ENCODE data around the gene TMEM95. TPM values are rescaled to one million over a fixed set of nuclear protein-coding genes. Genes with fewer than 3 reads are reported as not detected.

TMEM95 gene
- total RNA-seq, 1 experiment from 2014 or later = not detected

DNA sequence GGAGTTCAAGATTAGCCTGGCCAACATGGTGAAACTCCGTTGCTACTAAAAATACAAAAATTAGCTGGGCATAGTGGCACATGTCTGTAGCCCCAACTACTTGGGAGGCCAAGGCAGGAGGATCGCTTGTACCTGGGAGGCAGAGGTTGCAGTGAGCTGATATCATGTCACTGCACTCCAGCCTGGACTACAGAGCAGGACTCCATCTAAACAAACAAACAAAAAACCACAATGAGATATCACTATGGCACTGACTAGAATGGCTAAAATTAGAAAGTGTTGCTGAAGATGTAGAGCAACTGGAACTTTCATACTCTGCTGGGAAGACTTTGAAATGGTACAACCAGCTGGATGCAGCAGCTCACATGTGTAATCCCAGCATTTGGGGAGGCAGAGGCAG is 19.4 kb downstream of the TMEM95 start:
- peak; percentile 39 for DNase-seq (ENCODE audit: low read depth)

DNA sequence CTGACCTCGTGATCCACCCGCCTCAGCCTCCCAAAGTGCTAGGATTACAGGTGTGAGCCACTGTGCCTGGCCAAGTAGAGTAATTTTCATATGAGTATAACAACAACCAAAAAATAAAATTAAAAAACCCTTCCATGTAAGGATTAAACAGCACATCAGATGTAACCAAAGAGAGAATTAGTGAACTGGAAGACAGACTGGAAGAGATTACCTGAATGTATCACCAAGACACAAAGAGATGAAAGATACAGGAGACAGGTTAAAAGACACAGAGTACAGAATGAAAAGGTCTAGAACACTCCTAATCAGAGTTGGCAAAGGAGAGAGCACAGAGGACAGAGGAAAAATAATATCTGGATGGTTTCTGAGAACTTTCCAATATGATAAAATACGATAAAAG is 24.2 kb downstream of the TMEM95 start:
- DNase-seq (ENCODE audit: low read depth) = no peak

DNA sequence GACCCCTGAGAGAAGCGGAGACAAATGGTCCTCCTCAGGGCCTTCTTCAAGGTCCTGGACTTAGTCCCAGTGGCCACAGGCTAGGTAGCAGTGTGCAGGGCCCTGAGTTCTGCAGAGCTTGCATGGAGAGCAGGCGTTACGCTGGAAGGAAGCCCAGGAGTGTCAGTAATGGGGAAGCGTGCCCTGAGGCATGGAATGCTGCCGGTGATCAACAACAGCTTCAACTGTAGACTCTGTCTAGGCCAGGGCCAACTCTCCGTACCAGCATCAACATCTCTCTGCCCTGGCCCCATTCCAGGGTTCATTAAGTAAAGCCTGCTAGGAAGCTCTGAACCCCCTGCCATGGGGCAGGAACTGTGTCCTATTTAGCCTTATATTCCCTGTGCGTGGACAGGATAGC is 25.4 kb downstream of the TMEM95 start:
- DNase-seq (ENCODE audit: low read depth) = no peak

GRCh38 chr17:7380855-7381683 is 26.1 kb downstream of the TMEM95 start, which contains the start of gene TNK1:
TNK1 (plus strand) TSS chr17:7381089; CDS start chr17:7382927, 1,838 bp downstream.
- DNase-seq (ENCODE audit: low read depth) = no peak

DNA sequence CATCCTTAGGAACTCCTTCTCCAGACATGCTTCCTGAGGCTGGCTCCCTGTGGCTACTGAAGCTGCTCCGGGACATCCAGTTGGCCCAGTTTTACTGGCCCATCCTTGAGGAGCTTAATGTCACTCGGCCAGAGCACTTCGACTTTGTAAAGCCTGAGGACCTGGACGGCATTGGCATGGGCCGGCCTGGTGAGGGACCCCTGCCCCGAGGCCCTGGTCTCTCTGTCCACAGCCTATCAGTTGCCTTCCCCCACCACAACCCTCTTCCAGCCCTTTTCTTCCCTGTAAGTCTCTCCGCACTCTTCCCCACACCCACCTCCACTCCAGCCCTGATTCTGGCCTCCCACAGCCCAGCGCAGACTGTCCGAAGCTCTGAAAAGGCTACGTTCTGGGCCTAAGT is 27.9 kb downstream of the TMEM95 start:
- DNase-seq (ENCODE audit: low read depth) = no peak

GRCh38 chr17:7383371-7383741 is 28.4 kb downstream of the TMEM95 start:
- no peak for DNase-seq (ENCODE audit: low read depth)

DNA sequence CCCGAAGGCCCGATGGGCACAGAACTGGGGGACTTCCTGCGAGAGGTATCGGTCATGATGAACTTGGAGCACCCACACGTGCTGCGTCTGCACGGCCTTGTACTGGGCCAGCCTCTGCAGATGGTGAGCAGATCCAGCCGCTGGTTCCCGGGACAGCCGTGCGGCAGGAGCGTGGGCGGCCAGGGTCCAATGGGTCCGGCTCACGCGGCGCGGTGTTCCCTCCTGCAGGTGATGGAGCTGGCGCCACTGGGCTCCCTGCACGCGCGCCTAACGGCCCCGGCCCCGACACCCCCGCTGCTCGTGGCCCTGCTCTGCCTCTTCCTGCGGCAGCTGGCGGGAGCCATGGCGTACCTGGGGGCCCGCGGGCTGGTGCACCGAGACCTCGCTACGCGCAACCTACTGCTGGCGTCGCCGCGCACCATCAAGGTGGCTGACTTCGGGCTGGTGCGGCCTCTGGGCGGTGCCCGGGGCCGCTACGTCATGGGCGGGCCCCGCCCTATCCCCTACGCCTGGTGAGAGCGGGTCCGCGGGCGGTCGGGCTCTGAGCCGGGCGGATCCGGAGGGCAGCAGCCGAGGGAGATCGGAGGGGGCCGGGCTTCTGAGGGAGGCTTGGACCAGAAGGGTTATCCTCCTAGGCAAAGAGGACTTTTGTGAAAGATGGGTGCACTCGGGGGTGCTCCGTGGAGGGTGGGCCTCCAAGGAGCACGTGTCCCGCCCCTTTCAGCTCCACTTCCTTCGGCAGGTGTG is 29.0 kb downstream of the TMEM95 start:
- DNase-seq (ENCODE audit: low read depth) = no peak

GRCh38 chr17:7384489-7385081 is 29.6 kb downstream of the TMEM95 start:
- DNase-seq (ENCODE audit: low read depth) = no peak

DNA sequence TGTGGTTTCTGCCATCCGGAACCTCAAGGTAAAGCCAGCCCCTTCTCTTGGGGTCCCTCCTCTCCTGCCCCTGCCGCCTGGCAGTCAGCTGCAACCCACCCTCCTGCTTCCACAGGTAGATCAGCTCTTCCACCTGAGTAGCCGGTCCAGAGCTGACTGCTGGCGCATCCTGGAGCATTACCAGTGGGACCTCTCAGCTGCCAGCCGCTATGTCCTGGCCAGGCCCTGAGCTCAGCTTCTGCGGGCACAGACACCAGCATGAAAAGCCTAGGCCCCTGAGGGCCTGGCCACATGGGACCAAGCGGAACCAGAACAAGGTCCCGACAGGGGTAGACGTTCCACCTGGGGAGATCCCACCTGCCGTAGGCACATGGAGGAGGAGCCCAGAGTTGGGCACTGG is 33.9 kb downstream of the TMEM95 start:
- DNase-seq (ENCODE audit: low read depth) = no peak

GRCh38 chr17:7389924-7390910 is 35.3 kb downstream of the TMEM95 start:
- DNase-seq (ENCODE audit: low read depth) = no peak

GRCh38 chr17:7391307-7391706 is 36.4 kb downstream of the TMEM95 start:
- DNase-seq (ENCODE audit: low read depth) = no peak

DNA sequence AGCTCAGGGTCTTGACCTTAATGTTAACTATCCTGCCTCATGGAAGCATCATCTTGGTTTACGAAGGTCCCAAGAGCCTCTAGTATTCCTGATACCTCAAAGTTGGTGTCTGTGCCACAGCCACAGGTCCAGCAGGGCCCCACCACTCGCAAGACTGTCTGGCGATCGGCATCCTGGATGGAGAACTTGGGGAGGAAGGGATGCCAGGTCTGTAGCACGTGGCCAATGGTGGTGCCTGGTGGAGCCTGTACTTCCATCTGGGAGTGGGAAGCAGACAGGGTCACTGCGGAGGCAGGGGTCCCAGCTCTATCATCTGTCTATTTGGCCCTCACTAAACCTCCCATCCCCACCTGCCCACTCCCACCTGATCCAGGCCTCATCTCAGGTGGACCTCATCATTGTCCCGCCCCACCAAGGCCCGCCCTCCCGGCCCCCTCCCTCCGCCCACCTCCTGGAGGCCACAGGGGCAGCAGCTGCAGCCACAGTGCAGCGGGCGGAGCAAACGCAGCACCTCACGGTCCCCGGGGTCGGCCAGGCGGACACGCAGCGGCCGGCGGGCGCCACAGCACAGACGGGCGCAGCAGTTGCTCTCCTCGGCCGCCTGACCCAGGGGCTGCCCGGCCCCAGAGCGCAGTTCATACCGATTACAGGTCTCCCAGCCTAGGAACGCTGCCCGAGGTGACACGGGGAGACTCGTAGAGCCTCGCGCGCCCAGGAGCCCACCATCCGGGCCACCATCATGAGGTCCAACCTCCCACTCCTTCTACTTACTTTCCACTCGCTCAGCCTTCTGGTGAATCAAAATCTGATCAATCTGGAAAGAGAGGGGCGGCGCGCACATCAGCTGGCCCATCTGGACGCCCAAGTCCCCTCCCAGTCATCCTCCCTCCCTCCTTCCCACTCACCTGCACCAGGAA is 38.0 kb downstream of the TMEM95 start:
- DNase-seq (ENCODE audit: low read depth) = no peak

DNA sequence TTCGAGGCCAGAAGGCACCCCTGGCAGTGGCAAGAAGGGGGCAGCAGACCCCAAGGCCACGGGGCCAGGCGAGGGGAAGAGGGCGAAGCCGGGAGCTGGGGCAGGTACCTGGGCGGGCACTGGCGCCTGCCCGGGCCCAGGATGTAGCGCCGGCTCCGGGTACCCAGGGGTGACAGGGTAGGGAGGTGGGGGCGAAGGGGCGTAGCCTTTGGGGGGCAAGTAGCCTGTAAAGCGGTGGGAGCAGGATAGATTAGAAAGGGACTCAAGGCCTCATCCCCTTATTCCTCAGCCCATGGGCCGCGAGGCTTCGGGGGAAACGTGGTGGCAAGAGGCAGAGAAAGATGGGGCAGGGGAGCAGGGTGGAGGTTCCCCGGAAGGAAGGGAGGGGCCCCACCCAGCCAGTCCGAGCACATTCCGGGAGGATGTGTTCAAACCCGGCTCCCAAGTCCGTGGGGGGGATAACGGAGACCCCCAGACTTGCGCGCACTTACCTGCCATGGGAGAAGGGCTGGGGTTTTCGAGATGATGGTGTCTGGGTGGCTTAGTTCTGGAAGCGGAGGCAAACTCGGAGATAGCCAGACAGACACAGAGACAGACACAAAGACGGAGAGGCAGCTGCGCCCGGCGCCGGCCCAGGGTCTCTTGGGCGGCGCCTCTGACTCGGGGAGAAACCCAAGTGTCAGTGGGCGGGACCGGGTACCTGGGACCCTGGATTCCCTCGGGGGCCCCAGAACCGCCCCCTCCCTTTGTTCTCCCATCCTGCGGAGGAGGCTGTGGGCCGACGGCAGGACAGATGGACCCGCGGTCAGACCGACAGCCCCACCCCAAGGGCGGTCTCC is 38.9 kb downstream of the TMEM95 start:
- peak; percentile 25 for DNase-seq (ENCODE audit: low read depth)

GRCh38 chr17:7394452-7395191 is 39.7 kb downstream of the TMEM95 start, which contains the start of gene PLSCR3:
PLSCR3 (minus strand) TSS chr17:7394525; CDS start chr17:7394110, 415 bp downstream.
- peak; percentile 82 for DNase-seq (ENCODE audit: low read depth)

DNA sequence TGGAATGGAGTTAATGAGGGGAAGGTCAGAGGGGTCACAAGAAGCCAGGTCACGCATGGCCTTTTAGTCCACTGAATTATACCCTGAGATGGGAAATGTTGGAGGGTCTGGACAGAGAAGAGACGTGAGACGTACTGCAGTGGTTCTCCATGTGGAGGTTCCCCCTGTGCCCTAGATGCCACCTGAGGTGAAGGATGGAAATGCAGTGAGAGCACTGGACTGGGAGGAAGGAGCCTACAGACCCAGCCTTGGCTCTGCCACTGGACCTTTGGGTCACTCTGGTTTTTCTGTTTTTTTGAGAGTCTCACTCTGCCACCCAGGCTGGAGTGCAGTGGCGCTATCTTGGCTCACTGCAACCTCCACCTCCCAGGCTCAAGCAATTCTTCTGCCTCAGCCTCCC is 41.2 kb downstream of the TMEM95 start:
- DNase-seq (ENCODE audit: low read depth) = no peak

- no peak for DNase-seq (ENCODE audit: low read depth)
These were observed 43.7 kb downstream of the TMEM95 start for GRCh38 chr17:7398612-7399011.

GRCh38 chr17:7403043-7403726 is 48.2 kb downstream of the TMEM95 start:
- no peak for DNase-seq (ENCODE audit: low read depth)

DNA sequence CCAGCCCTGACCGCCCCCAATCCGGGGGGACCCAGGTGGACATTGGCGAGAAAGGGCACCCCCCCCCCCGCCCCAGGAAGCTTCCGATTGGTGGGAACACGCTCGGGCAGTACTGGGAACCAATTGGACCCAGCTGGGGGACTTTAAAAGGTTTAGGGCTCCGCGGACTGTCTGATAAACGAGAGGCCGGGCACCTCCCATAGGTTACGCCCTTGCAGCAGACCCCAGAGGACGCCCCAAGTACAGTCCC is 48.7 kb downstream of the TMEM95 start:
- peak; percentile 75 for DNase-seq (ENCODE audit: low read depth)

Data from LHCN-M2 (cell line).